ENCODE measurements around the gene AQP2.

DNA sequence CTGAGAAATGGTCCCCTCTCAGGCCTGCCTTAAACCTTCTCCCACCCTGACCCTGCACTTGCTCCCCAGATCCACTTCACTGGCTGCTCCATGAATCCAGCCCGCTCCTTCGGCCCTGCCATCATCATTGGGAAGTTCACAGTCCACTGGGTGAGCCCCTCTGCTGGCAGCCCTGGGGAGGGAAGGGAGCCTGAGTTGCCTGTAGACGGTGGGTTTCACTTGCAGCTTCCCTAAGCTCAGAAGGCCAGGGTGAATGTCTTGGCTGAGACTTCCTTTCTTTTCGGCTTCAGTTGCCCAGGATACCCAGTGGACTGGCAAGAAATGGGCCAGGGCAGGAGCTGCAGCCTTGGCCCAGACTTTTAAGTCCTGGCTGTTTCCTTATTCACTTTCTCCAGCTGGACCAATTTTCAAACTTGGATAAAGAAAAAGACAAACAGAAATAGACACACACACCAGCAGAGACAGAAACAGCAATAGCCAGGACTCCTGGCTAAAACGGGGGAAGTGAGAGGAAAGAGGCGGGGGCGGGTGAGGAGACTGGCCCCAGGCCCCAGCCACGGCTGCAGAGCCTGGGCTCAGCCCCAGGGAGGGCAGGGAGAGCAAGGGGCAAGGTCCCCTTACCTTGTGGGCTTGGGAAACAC lies 24.3 kb downstream of the AQP2 start:
- TF ChIP-seq, protein P1, sequence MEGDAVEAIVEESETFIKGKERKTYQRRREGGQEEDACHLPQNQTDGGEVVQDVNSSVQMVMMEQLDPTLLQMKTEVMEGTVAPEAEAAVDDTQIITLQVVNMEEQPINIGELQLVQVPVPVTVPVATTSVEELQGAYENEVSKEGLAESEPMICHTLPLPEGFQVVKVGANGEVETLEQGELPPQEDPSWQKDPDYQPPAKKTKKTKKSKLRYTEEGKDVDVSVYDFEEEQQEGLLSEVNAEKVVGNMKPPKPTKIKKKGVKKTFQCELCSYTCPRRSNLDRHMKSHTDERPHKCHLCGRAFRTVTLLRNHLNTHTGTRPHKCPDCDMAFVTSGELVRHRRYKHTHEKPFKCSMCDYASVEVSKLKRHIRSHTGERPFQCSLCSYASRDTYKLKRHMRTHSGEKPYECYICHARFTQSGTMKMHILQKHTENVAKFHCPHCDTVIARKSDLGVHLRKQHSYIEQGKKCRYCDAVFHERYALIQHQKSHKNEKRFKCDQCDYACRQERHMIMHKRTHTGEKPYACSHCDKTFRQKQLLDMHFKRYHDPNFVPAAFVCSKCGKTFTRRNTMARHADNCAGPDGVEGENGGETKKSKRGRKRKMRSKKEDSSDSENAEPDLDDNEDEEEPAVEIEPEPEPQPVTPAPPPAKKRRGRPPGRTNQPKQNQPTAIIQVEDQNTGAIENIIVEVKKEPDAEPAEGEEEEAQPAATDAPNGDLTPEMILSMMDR (IDR thresholded peaks at IDR 0.05; ENCODE audit: low read depth, low read length, poor library complexity, severe bottlenecking): no peak
- TF ChIP-seq EZH2phosphoT487 (IDR thresholded peaks at IDR 0.05; ENCODE audit: borderline replicate concordance, low read length): no peak
